ENCODE results near the gene TMEM131.

TMEM131 gene

GRCh38 chr2:97760480-97761049 lies 235.2 kb downstream of the TMEM131 start:
- no peak for DNase-seq (ENCODE audit: low spot score)

- no peak for DNase-seq (ENCODE audit: low spot score)
Observed at GRCh38 chr2:97759727-97760407, 235.9 kb downstream of the TMEM131 start.

- no peak for DNase-seq (ENCODE audit: low spot score)
Observed at GRCh38 chr2:97758131-97758705, 237.5 kb downstream of the TMEM131 start.

GRCh38 chr2:97757062-97757461 lies 238.7 kb downstream of the TMEM131 start:
- no peak for DNase-seq (ENCODE audit: low spot score)

GRCh38 chr2:97755491-97755890 lies 240.3 kb downstream of the TMEM131 start:
- DNase-seq (ENCODE audit: low spot score) = no peak

- DNase-seq (ENCODE audit: low spot score) = no peak
Observed at GRCh38 chr2:97754690-97755346, 240.9 kb downstream of the TMEM131 start.

GRCh38 chr2:97752342-97753334 lies 243.1 kb downstream of the TMEM131 start:
- DNase-seq (ENCODE audit: low spot score) = no peak

GRCh38 chr2:97751752-97752151 lies 244.0 kb downstream of the TMEM131 start:
- DNase-seq (ENCODE audit: low spot score) = no peak

- DNase-seq (ENCODE audit: low spot score) = no peak
Observed at GRCh38 chr2:97750017-97750416, 245.7 kb downstream of the TMEM131 start.

GRCh38 chr2:97749581-97749980 lies 246.2 kb downstream of the TMEM131 start:
- no peak for DNase-seq (ENCODE audit: low spot score)

GRCh38 chr2:97747716-97748115 lies 248.0 kb downstream of the TMEM131 start:
- DNase-seq (ENCODE audit: low spot score) = no peak

GRCh38 chr2:97747285-97747684 lies 248.5 kb downstream of the TMEM131 start:
- no peak for DNase-seq (ENCODE audit: low spot score)

GRCh38 chr2:97745474-97746174 lies 250.1 kb downstream of the TMEM131 start:
- DNase-seq (ENCODE audit: low spot score) = no peak

GRCh38 chr2:97743913-97744312 lies 251.8 kb downstream of the TMEM131 start:
- no peak for DNase-seq (ENCODE audit: low spot score)

- no peak for DNase-seq (ENCODE audit: low spot score)
Observed at GRCh38 chr2:97742381-97742847, 253.3 kb downstream of the TMEM131 start.

GRCh38 chr2:97741686-97742085 lies 254.1 kb downstream of the TMEM131 start:
- DNase-seq (ENCODE audit: low spot score) = no peak

- DNase-seq (ENCODE audit: low spot score) = no peak
Observed at GRCh38 chr2:97741251-97741650, 254.5 kb downstream of the TMEM131 start.

- peak; percentile 89 for DNase-seq (ENCODE audit: low spot score)
Observed at GRCh38 chr2:97740590-97741182, 255.1 kb downstream of the TMEM131 start.

GRCh38 chr2:97739893-97740245 lies 255.9 kb downstream of the TMEM131 start:
- DNase-seq (ENCODE audit: low spot score) = no peak

GRCh38 chr2:97739020-97739892 lies 256.5 kb downstream of the TMEM131 start:
- no peak for DNase-seq (ENCODE audit: low spot score)

Data from HuH-7.5 (cell line).